ENCODE measurements around the gene EPHX1.
"Not testable (repeated sequence)": the region's sequence is repeated elsewhere in the genome, so short reads cannot be mapped to it uniquely, and the experiment has no call there.

The EPHX1 gene

GRCh38 chr1:225809842-225810578, at the start of gene EPHX1:
TSS of gene EPHX1 (plus strand) at chr1:225810124. CDS start at chr1:225828730, 18,606 bp downstream.
- peak; percentile 47 for DNase-seq

GRCh38 chr1:225760531-225760930, 49.4 kb upstream of the EPHX1 start:
- no peak for DNase-seq

GRCh38 chr1:225761395-225761794, 48.5 kb upstream of the EPHX1 start:
- DNase-seq = not testable (repeated sequence)

DNA sequence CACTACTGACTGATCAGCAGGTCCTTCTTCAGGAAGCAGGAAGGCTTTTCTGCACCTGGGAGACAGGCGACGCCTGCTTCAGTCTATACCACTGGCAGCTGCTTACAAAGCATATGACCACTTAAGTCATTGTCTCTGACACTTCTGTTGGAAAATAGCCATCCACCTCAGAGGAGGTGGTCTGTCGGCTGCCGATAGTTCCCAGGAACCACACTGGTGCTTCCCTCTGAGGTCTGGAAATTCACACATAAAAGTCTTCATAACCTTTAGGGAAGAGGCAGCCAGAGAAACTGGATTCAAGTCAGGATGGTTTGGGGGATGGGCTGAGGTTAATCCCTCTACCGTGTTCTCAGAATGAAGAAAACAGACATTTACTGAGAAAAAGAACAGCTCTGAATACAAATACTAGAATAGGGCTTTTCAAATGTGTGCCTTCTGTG, 47.9 kb upstream of the EPHX1 start:
- DNase-seq = no peak

- DNase-seq = no peak
Observed at GRCh38 chr1:225762444-225762843, 47.5 kb upstream of the EPHX1 start.

GRCh38 chr1:225763716-225764548, 46.0 kb upstream of the EPHX1 start:
- no peak for DNase-seq

DNA sequence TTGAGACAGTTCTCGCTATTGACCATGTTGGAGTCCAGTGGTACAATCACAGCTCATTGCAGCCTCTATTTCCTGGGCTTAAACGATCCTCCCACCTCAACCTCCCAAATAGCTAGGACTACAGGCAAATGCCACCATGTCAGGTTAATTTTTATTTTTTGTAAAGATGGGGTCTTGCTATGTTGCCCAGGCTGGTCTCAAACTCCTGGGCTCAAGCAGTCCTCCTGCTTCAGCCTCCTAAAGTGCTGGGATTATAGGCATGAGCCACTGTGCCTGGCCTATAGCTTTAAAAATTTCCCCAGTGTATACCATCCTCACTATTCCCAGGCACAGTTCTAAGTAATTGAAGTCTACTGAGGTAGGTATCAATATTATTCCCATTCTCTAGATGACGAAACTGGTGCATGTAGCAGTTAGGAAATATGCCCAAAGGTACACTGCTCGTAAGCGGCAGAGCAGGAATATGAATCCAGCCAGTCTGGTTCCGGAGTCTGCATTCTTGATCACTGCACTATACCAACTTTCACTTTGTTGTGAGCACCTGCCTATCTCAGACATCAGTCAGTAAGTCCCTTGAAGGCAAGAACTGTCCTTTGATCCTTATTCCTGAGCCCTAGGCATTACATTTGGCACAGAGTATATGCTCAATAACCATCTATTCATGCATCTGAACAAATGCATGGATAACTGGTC, 43.8 kb upstream of the EPHX1 start:
- DNase-seq = no peak

GRCh38 chr1:225766967-225767633, 42.8 kb upstream of the EPHX1 start:
- DNase-seq = no peak

DNA sequence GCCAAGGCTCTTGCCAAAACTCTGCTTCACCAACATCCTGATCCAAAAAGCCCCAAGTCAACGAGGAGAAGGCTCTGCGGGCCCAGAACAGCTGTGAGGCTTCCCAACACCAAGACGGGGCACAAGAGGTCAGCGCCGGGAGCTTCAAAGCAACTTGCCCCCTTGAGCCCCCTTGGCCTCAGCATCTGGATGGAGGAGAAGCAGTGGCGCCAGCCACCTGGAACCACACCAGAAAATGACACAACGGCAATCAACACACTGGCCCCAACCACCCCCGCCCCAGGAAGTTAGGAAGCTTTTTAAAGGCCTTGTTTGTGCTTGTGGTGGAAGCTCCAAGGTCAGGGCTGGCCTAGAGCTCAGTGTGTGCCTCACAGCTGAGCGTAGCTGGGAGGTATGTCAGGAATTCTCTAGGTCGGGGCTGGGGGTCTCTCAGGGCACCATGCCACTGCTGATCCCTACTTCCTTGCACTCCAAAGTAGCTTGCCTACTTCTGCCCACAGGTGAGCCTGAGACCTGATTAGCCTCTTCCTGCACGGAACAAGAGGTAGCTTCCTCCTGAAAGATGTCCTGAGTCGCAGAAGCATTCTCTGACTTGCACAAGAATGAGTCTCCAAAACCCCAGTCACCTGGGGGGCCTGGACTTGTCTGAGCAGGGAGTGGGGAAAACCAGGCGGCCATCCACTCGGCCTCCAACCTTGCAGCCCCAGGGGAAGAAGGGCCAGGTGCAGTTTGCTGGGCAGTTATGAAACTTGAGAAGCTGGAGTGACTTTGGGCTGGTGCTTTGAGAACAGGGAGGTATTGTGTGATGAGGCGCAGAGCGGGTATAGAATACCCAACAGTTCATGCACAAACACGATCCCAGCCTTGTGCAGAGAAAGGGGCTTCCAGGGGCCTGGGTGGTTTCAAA, 42.0 kb upstream of the EPHX1 start:
- DNase-seq = no peak

GRCh38 chr1:225768662-225769426, 41.1 kb upstream of the EPHX1 start:
- DNase-seq = no peak

- no peak for DNase-seq
Observed at GRCh38 chr1:225769687-225770086, 40.2 kb upstream of the EPHX1 start.

- no peak for DNase-seq
Observed at GRCh38 chr1:225770561-225771248, 39.2 kb upstream of the EPHX1 start.

- no peak for DNase-seq
Observed at GRCh38 chr1:225771661-225772322, 38.1 kb upstream of the EPHX1 start.

DNA sequence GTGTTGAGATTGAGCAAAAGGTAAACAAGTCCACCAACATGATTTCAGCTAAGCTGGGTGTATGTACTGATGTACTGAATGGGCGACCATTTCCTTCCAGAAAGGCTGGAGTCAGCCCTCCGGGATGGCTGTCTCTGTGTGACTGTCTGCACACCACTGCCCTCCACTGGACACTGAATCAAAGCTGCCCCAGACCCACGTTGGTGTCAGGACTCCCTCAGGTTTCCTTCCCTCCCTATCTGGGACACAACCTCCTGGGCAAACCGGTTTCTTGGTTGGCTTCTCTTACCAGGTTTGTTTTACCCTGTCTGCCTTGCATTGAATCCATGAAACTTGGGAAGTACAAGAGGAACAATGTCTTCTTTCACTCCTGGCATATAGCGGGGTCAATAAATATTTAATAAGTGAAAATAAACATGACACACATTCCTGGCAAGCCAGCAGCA, 37.6 kb upstream of the EPHX1 start:
- DNase-seq = peak; percentile 50

DNA sequence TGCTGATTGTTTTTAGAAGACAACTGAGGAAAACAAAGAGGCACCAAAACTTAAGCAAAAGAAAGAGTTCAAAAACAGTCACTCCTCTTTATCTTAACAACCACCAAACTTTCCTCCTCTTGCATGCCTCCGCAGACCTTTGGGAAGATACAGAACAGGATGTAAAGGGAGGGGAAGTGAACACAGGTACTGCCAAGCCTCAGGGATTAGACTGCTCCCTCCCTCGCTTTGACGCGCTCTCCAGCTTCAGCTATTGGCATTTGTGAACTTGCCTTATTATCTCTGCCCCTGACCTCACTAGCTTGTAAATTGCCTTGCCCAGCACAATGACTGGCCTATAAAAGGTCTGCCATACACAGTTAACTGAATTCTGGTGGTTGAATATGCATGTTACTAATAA, 37.1 kb upstream of the EPHX1 start:
- DNase-seq = no peak

DNA sequence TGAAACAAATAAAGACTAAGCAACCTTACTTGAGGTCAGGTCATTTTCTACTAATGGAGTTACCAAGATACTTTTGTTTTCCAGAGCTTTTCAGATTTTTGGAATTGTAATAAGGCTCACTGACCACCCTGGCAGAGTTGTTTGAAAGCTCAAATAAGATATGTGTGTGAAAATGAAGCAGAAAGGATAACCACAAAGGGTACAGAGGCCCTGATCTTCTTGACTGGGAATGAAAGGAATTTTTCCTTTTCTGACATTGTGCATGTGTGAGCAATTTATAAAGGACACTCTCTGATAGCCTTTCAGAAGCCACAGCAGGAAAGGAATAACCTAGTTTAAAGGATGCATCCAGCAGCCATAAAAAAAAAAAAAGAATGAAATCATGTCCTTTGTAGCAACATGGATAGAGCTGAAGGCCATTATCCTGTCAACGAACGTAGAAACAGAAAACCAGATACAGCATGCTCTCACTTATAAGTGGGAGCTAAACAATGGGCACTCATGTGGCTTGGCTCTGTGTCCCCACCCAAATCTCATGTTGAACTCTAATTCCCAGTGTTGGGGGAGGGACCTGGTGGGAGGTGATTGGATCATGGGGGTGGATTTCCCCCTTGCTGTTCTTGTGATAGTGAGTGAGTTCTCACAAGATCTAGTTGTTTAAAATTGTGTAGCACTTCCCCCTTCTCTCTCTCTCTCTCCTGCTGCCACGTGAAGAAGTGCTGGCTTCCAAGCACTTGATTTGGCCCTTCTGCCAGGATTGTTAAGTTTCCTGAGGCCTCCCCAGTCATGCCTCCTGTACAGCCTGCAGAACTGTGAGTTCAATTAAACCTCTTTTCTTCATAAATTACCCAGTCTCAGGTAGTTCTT, 35.4 kb upstream of the EPHX1 start:
- DNase-seq = no peak

DNA sequence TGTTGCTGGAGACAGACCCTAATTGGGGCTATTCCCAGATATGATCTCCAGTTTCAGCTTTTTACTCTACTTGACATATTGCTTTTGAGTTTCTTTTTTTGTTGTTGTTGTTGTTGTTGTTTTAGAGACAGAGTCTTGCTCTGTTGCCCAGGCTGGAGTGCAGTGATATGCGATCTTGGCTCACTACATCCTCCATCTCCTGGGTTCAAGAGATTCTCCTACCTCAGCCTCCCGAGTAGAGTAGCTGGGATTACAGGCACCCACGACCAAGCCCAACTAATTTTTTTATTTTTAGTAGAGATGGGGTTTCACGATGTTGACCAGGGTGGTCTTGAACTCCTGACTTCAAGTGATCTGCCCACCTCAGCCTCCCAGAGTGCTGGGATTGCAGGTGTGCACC, 33.6 kb upstream of the EPHX1 start:
- no peak for DNase-seq

- no peak for DNase-seq
Observed at GRCh38 chr1:225777058-225777582, 32.8 kb upstream of the EPHX1 start.

All from CD4-positive, alpha-beta T cell treated with Interleukin-15 for 1 hour (primary cell).